ENCODE results near the gene ZNF583. TPM values are rescaled to one million over a fixed set of nuclear protein-coding genes. Genes with fewer than 3 reads are reported as not detected.

ZNF583 gene
- total and polyA plus RNA-seq, 9 of the 15 experiments (the other 6 are each of a cell fraction or from before 2014, with no cell fraction given), result 0.92 to 6.7 (median 3.0) TPM

DNA sequence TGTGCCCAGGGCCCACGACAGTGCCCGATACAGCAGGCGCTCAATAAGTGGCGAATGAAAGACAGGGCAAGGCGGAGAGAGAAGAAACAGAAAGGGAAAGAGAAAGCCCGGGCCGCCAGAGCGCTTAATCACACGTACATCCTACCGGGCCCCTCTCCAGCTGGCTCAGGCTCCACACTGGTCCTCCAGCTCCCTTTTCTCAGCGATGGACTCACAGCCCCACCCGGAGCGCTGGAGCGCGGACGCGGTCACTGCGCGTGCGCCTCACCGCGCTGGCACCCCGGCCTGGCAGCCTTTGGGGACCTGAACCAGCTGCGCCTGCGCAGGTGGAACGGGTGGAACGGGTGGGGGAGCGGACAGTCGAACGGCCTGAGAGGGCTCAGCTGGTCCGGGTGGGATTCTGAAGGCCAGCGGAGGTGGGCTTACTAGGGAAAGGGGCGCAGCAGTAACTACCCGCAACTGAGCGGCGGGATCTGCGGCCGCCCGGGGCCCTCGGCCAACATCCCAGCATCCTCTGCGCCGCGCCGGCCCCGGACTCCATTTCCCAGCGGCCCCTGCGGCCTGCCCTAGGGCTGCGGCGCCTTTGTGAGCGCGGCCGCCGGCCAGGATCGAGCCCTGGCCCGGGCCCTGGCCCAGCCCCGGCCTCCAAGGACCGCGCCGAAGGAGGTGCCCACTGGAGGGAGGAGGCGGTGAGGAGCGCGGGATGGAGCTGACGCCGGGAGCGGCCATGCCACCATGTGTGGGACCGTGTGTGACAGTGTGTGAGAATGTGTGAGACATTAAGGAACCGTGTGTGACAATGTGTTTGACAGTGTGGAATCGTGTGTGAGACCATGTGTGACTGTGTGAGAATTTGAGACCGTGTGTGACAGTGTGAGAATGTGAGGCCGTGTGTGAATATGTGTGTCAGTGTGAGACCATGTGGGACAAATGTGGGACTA, at the start of gene ZNF583 (continued):
- TF ChIP-seq TAF9B (IDR thresholded peaks at IDR 0.05; ENCODE audit: partially characterized antibody) (no peak), RUNX1 (IDR thresholded peaks at IDR 0.05; ENCODE audit: low read depth) (no peak), SMAD3 (CRISPR knock-in tag; conservative IDR thresholded peaks at IDR 0.05) (no peak), TAF15 (IDR thresholded peaks at IDR 0.05; ENCODE audit: low read depth, low read length) (no peak), ATF7 (IDR thresholded peaks at IDR 0.05) (peak; percentile 58; the same call in 1 of the 2 replicates), ZNF75A (CRISPR knock-in tag; IDR thresholded peaks at IDR 0.05) (no peak), RAD51 (IDR thresholded peaks at IDR 0.05; ENCODE audit: borderline replicate concordance, low read depth) (no peak), BRCA1 (IDR thresholded peaks at IDR 0.05) (no peak), BRCA1 (CRISPR knock-in tag; IDR thresholded peaks at IDR 0.05) (no peak), ARID1B (IDR thresholded peaks at IDR 0.05) (no peak), HEY1 (CRISPR knock-in tag; IDR thresholded peaks at IDR 0.05; ENCODE audit: borderline replicate concordance) (no peak), HCFC1 (IDR thresholded peaks at IDR 0.05; ENCODE audit: low read depth, low read length) (peak; percentile 92), FOSL1 (tag; conservative IDR thresholded peaks at IDR 0.05) (no peak), CTBP1 (IDR thresholded peaks at IDR 0.05; ENCODE audit: borderline replicate concordance) (0 out of 2 replicates have a peak, but pooled peaks have one; percentile 59), RBM39 (optimal IDR thresholded peaks at IDR 0.05; ENCODE audit: low read depth, low read length) (no peak), MEIS2 (IDR thresholded peaks at IDR 0.05; ENCODE audit: partially characterized antibody) (peak; percentile 95), MAZ (CRISPR knock-in tag; conservative IDR thresholded peaks at IDR 0.05 in 1 of 2, IDR thresholded peaks at IDR 0.05 in 1 of 2) (peak in 1 of 2 experiments; percentile 67; a peak in 3 of 4 replicates), ZNF212 (CRISPR knock-in tag; IDR thresholded peaks at IDR 0.05) (no peak), SMC3 (conservative IDR thresholded peaks at IDR 0.05; ENCODE audit: insufficient read depth, low read depth, low read length) (no peak), SOX6 (IDR thresholded peaks at IDR 0.05) (no peak)
- TF ChIP-seq, protein P1, sequence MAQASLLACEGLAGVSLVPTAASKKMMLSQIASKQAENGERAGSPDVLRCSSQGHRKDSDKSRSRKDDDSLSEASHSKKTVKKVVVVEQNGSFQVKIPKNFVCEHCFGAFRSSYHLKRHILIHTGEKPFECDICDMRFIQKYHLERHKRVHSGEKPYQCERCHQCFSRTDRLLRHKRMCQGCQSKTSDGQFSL (CRISPR knock-in tag; IDR thresholded peaks at IDR 0.05), result peak; percentile 92; the same call in 1 of the 2 replicates
- TF ChIP-seq, protein P1 (tag; IDR thresholded peaks at IDR 0.05), result no peak
- TF ChIP-seq, protein P2, sequence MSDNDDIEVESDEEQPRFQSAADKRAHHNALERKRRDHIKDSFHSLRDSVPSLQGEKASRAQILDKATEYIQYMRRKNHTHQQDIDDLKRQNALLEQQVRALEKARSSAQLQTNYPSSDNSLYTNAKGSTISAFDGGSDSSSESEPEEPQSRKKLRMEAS (CRISPR knock-in tag; IDR thresholded peaks at IDR 0.05), result no peak
- TF ChIP-seq, protein P3, sequence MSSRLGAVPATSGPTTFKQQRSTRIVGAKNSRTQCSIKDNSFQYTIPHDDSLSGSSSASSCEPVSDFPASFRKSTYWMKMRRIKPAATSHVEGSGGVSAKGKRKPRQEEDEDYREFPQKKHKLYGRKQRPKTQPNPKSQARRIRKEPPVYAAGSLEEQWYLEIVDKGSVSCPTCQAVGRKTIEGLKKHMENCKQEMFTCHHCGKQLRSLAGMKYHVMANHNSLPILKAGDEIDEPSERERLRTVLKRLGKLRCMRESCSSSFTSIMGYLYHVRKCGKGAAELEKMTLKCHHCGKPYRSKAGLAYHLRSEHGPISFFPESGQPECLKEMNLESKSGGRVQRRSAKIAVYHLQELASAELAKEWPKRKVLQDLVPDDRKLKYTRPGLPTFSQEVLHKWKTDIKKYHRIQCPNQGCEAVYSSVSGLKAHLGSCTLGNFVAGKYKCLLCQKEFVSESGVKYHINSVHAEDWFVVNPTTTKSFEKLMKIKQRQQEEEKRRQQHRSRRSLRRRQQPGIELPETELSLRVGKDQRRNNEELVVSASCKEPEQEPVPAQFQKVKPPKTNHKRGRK (tag; IDR thresholded peaks at IDR 0.05), result no peak
